GM23248 (cell line): ENCODE results near the gene PLEKHH3. TPM values are rescaled to one million over a fixed set of nuclear protein-coding genes. Genes with fewer than 3 reads are reported as not detected.

Experiments
- DNase-seq: peaks from one replicate; pipeline ENCODE4 v3.0.0-alpha.2; 2015
- H2AFZ ChIP-seq: fragments of 200-600 bp; sonication (generic); 2 replicates; pipeline ENCODE4 v1.6.1; 2016; ENCODE audit warnings: antibody characterized with exemption
- H3F3A ChIP-seq: fragments of 200-600 bp; sonication (generic); 2 replicates; pipeline ENCODE4 v1.6.1; 2016; ENCODE audit warnings: mild to moderate bottlenecking, antibody characterized with exemption, mixed run types; ENCODE audit not compliant: insufficient read depth
- H3K27ac ChIP-seq: fragments of 200-600 bp; sonication (generic); 2 replicates; pipeline ENCODE4 v1.5.1; 2016; ENCODE audit warnings: mild to moderate bottlenecking
- H3K27me3 ChIP-seq: fragments of 200-600 bp; sonication (generic); replicated peaks from 2 replicates; pipeline ENCODE4 v1.6.1; 2016; ENCODE audit warnings: mild to moderate bottlenecking; ENCODE audit not compliant: insufficient read depth
- H3K36me3 ChIP-seq: fragments of 200-600 bp; sonication (generic); 2 replicates; pipeline ENCODE4 v1.6.1; 2016; ENCODE audit warnings: low read depth, mild to moderate bottlenecking
- H3K4me1 ChIP-seq: fragments of 200-600 bp; sonication (generic); 2 replicates; pipeline ENCODE4 v1.6.1; 2016; ENCODE audit warnings: mild to moderate bottlenecking; ENCODE audit not compliant: insufficient read depth
- H3K4me2 ChIP-seq: fragments of 200-600 bp; sonication (generic); one replicate; pipeline ENCODE4 v1.6.1; 2016; ENCODE audit warnings: mild to moderate bottlenecking; ENCODE audit not compliant: unreplicated experiment
- H3K4me3 ChIP-seq: fragments of 200-600 bp; sonication (generic); 2 replicates; pipeline ENCODE4 v1.5.1; 2016; ENCODE audit warnings: mild to moderate bottlenecking
- H3K79me2 ChIP-seq: fragments of 200-600 bp; sonication (generic); 2 replicates; pipeline ENCODE4 v1.6.1; 2016; ENCODE audit warnings: mild to moderate bottlenecking; ENCODE audit not compliant: insufficient read depth
- H3K9ac ChIP-seq: fragments of 200-600 bp; sonication (generic); 2 replicates; pipeline ENCODE4 v1.6.1; 2016; ENCODE audit warnings: mild to moderate bottlenecking
- H3K9me2 ChIP-seq: fragments of 200-600 bp; sonication (generic); 2 replicates; pipeline ENCODE4 v1.6.1; 2016; ENCODE audit warnings: mixed run types, mild to moderate bottlenecking, moderate library complexity; ENCODE audit not compliant: insufficient read depth
- H3K9me3 ChIP-seq: fragments of 200-600 bp; sonication (generic); one replicate; pipeline ENCODE4 v1.6.1; 2017; ENCODE audit warnings: low read depth
- H4K20me1 ChIP-seq: fragments of 200-600 bp; sonication (generic); 2 replicates; pipeline ENCODE4 v1.6.0; 2016; ENCODE audit not compliant: insufficient read depth
- EZH2 ChIP-seq: fragments of 200-600 bp; sonication (generic); IDR thresholded peaks from 2 replicates; pipeline ENCODE4 v1.6.1; 2018; ENCODE audit warnings: antibody characterized with exemption, mild to moderate bottlenecking; ENCODE audit not compliant: insufficient read depth, poor library complexity, severe bottlenecking
- EZH2phosphoT487 ChIP-seq: fragments of 200-600 bp; sonication (generic); IDR thresholded peaks from 2 replicates; pipeline ENCODE4 v1.6.1; 2018; ENCODE audit warnings: antibody characterized with exemption, moderate library complexity, mild to moderate bottlenecking, low read depth; ENCODE audit not compliant: insufficient read depth
- WGBS, 2 experiments: methylation state at CpG; one replicate each; pipeline ENCODE4 v1.1.6; 2015 to 2017; ENCODE audit warnings: low lambda C conversion rate in 2 of 2, low coverage in 1 of 2; ENCODE audit errors: missing lambda C conversion rate in 2 of 2; 5-methylcytosine and 5-hydroxymethylcytosine counted together
- in situ Hi-C: fragments of 300-500 bp; cut with MboI; formaldehyde crosslinking; loops from 2 replicates; pipeline ENCODE4 v1.15.0; 2020
- microRNA-seq: library from miRNA; unstranded; fragments of <30 nt; microRNA quantifications from one replicate; pipeline ENCODE4, GENCODE V29; 2016; ENCODE audit warnings: borderline number of aligned reads
- polyA plus RNA-seq: library from polyadenylated mRNA; unstranded; fragments of >200 nt; fragmentation: Nextera tagmentation; extraction: Ambion mirVana; gene quantifications from 2 replicates; pipeline ENCODE4 v1.2.1, GENCODE V29; 2016
- small RNA-seq: library from RNA; depleted of rRNA; stranded (forward); fragments of <200 nt; gene quantifications from one replicate; pipeline ENCODE3, GENCODE V24; 2014; ENCODE audit warnings: low read depth, low replicate concordance
- total RNA-seq: library from RNA; depleted of rRNA; stranded (reverse); fragments of >200 nt; shearing (Covaris generic); gene quantifications from 2 replicates; pipeline ENCODE4 v1.2.3, GENCODE V29; 2014; rRNA removed

PLEKHH3 gene
- total and polyA plus RNA-seq, 2 experiments from 2014 or later = 6.4 to 19.0 TPM

GRCh38 chr17:42618442-42619150 is 58.2 kb downstream of the PLEKHH3 start:
- H3K4me2 ChIP-seq = no peak overlapping the region
- in situ Hi-C loops = no loop called here
- H3K9ac ChIP-seq = no peak overlapping the region
- TF ChIP-seq EZH2 (no peak), EZH2phosphoT487 (no peak)
- H3K4me3 ChIP-seq = no peak overlapping the region
- H3K36me3 ChIP-seq = peaks cover 10% of the 10 kb centered on the region; the same call in 1 of the 2 replicates
- H3K9me3 ChIP-seq = no peaks in the 10 kb centered on the region
- H3K9me2 ChIP-seq = no peaks in the 10 kb centered on the region
- no peaks in the 10 kb centered on the region for H3K27me3 ChIP-seq
- no peak overlapping the region for H2AFZ ChIP-seq
- 43 to 53% methylated on average over 9 of the region's 9 CpGs for WGBS, 2 experiments
- no peaks in the 10 kb centered on the region for H3K4me1 ChIP-seq
- DNase-seq = no peak
- H4K20me1 ChIP-seq = no peaks in the 10 kb centered on the region
- H3K79me2 ChIP-seq = no peaks in the 10 kb centered on the region
- no peaks in the 10 kb centered on the region for H3F3A ChIP-seq
- no peak overlapping the region for H3K27ac ChIP-seq

- DNase-seq = no peak
- Histone ChIP-seq H3K9me2 (no peaks in the 10 kb centered on the region), H3K27ac (no peak overlapping the region), H3K79me2 (no peaks in the 10 kb centered on the region), H4K20me1 (no peaks in the 10 kb centered on the region), H2AFZ (no peak overlapping the region), H3K36me3 (peaks cover 12% of the 10 kb centered on the region), H3K9me3 (no peaks in the 10 kb centered on the region), H3K27me3 (no peaks in the 10 kb centered on the region), H3K4me3 (no peak overlapping the region), H3K9ac (no peak overlapping the region), H3K4me1 (no peaks in the 10 kb centered on the region), H3K4me2 (no peak overlapping the region), H3F3A (no peaks in the 10 kb centered on the region)
- WGBS, 2 experiments = 68 to 78% methylated on average over 4 of the region's 4 CpGs
- TF ChIP-seq EZH2phosphoT487 (no peak), EZH2 (no peak)
- in situ Hi-C loops = no loop called here
Measured at GRCh38 chr17:42617956-42618431, 58.8 kb downstream of the PLEKHH3 start.

Small RNA genes lying within 50 kb of the gene (microRNA-seq; reads per million reads assigned to microRNA genes)
- gene MIR6780A = not detected

Small RNA genes lying within 50 kb of the gene (small RNA-seq; reads per million reads assigned to genes)
- not detected for gene MIR6780A

Other genes with a start within 250 kb of the PLEKHH3 start
- gene ATP6V0A1, start 218.1 kb downstream of the PLEKHH3 start, total RNA-seq = 15.3 and 16.3 TPM in 2 replicates
- 21.6 and 26.0 TPM in 2 replicates for gene ATP6V0A1, start 218.1 kb downstream of the PLEKHH3 start, polyA plus RNA-seq
- 68.1 and 83.1 TPM in 2 replicates for gene NAGLU, start 140.8 kb downstream of the PLEKHH3 start, total RNA-seq
- 36.8 and 39.4 TPM in 2 replicates for gene NAGLU, start 140.8 kb downstream of the PLEKHH3 start, polyA plus RNA-seq
- 0.76 and 2.3 TPM in 2 replicates for gene HSD17B1, start 124.1 kb downstream of the PLEKHH3 start, total RNA-seq
- 2.6 and 3.0 TPM in 2 replicates for gene HSD17B1, start 124.1 kb downstream of the PLEKHH3 start, polyA plus RNA-seq
- 19.2 and 22.7 TPM in 2 replicates for gene COASY, start 114.8 kb downstream of the PLEKHH3 start, total RNA-seq
- 50.1 and 56.9 TPM in 2 replicates for gene COASY, start 114.8 kb downstream of the PLEKHH3 start, polyA plus RNA-seq
- gene MLX, start 109.9 kb downstream of the PLEKHH3 start, total RNA-seq = 29.3 and 30.8 TPM in 2 replicates
- 37.0 and 39.3 TPM in 2 replicates for gene MLX, start 109.9 kb downstream of the PLEKHH3 start, polyA plus RNA-seq
- 8.2 and 8.9 TPM in 2 replicates for gene PSMC3IP, start 99.3 kb downstream of the PLEKHH3 start, total RNA-seq
- 11.1 and 12.0 TPM in 2 replicates for gene PSMC3IP, start 99.3 kb downstream of the PLEKHH3 start, polyA plus RNA-seq
- 54.8 and 66.7 TPM in 2 replicates for gene RETREG3, start 67.6 kb downstream of the PLEKHH3 start, total RNA-seq
- 36.3 and 38.0 TPM in 2 replicates for gene RETREG3, start 67.6 kb downstream of the PLEKHH3 start, polyA plus RNA-seq
- 42.5 and 53.0 TPM in 2 replicates for gene TUBG1, start 67.3 kb downstream of the PLEKHH3 start, total RNA-seq
- 91.4 and 95.3 TPM in 2 replicates for gene TUBG1, start 67.3 kb downstream of the PLEKHH3 start, polyA plus RNA-seq
- 12.1 and 14.4 TPM in 2 replicates for gene TUBG2, start 17.7 kb downstream of the PLEKHH3 start, total RNA-seq
- gene TUBG2, start 17.7 kb downstream of the PLEKHH3 start, polyA plus RNA-seq = 29.8 and 30.9 TPM in 2 replicates
- 1.1 and 3.5 TPM in 2 replicates for gene CCR10, start 4.8 kb upstream of the PLEKHH3 start, total RNA-seq
- gene CCR10, start 4.8 kb upstream of the PLEKHH3 start, polyA plus RNA-seq = 1.6 and 2.5 TPM in 2 replicates
- 23.3 and 24.5 TPM in 2 replicates for gene CNTNAP1, start 5.5 kb upstream of the PLEKHH3 start, total RNA-seq
- 3.2 and 3.6 TPM in 2 replicates for gene CNTNAP1, start 5.5 kb upstream of the PLEKHH3 start, polyA plus RNA-seq
- gene EZH1, start 68.0 kb upstream of the PLEKHH3 start, total RNA-seq = 22.4 and 22.5 TPM in 2 replicates
- 19.9 and 22.8 TPM in 2 replicates for gene EZH1, start 68.0 kb upstream of the PLEKHH3 start, polyA plus RNA-seq
- 3.7 TPM in 1 of 2 replicates, not detected in the other for gene RAMP2, start 84.2 kb upstream of the PLEKHH3 start, total RNA-seq
- gene RAMP2, start 84.2 kb upstream of the PLEKHH3 start, polyA plus RNA-seq = 2.3 and 2.4 TPM in 2 replicates
- gene VPS25, start 96.5 kb upstream of the PLEKHH3 start, total RNA-seq = 93.0 and 96.0 TPM in 2 replicates
- 103 TPM in 2 replicates for gene VPS25, start 96.5 kb upstream of the PLEKHH3 start, polyA plus RNA-seq
- gene WNK4, start 103.6 kb upstream of the PLEKHH3 start, total RNA-seq = 3.0 and 3.4 TPM in 2 replicates
- 11.4 and 12.6 TPM in 2 replicates for gene WNK4, start 103.6 kb upstream of the PLEKHH3 start, polyA plus RNA-seq
- 39.1 and 48.0 TPM in 2 replicates for gene COA3, start 121.7 kb upstream of the PLEKHH3 start, total RNA-seq
- 125 TPM in 2 replicates for gene COA3, start 121.7 kb upstream of the PLEKHH3 start, polyA plus RNA-seq
- not detected in 2 replicates for gene CNTD1, start 121.9 kb upstream of the PLEKHH3 start, total RNA-seq
- 0.14 and 0.71 TPM in 2 replicates for gene CNTD1, start 121.9 kb upstream of the PLEKHH3 start, polyA plus RNA-seq
- 134 and 191 TPM in 2 replicates for gene BECN1, start 147.3 kb upstream of the PLEKHH3 start, total RNA-seq
- 105 and 117 TPM in 2 replicates for gene BECN1, start 147.3 kb upstream of the PLEKHH3 start, polyA plus RNA-seq
- gene PSME3, start 156.4 kb upstream of the PLEKHH3 start, total RNA-seq = 88.1 and 104 TPM in 2 replicates
- gene PSME3, start 156.4 kb upstream of the PLEKHH3 start, polyA plus RNA-seq = 170 and 176 TPM in 2 replicates
- 0.13 and 0.22 TPM in 2 replicates for gene AOC2, start 167.6 kb upstream of the PLEKHH3 start, total RNA-seq
- 0.09 and 0.14 TPM in 2 replicates for gene AOC2, start 167.6 kb upstream of the PLEKHH3 start, polyA plus RNA-seq
- gene AOC3, start 174.2 kb upstream of the PLEKHH3 start, total RNA-seq = 0.13 TPM in 1 of 2 replicates, not detected in the other
- gene AOC3, start 174.2 kb upstream of the PLEKHH3 start, polyA plus RNA-seq = 0.05 TPM in 1 of 2 replicates, not detected in the other
- not detected in 2 replicates for gene G6PC1, start 223.8 kb upstream of the PLEKHH3 start, total RNA-seq
- gene G6PC1, start 223.8 kb upstream of the PLEKHH3 start, polyA plus RNA-seq = not detected in 2 replicates